ENCODE results near the gene ELK3. TPM values are rescaled to one million over a fixed set of nuclear protein-coding genes. Genes with fewer than 3 reads are reported as not detected.

ELK3 gene
- total and polyA plus RNA-seq, 2 experiments from 2014 or later = 5.5 to 8.3 TPM

GRCh38 chr12:96260644-96261043 is 66.5 kb downstream of the ELK3 start:
- peaks cover 2% of the 10 kb centered on the region for H3K27me3 Mint-ChIP-seq (ENCODE audit: insufficient read depth, low read depth, poor library complexity)
- Histone ChIP-seq H2AFZ (no peak overlapping the region), H3K9me2 (ENCODE audit: insufficient read depth) (0 out of 2 replicates have a peak, but pooled peaks cover 4% of the 10 kb centered on the region), H4K20me1 (replicated peaks; ENCODE audit: insufficient read depth) (no peaks in the 10 kb centered on the region), H3K27ac (ENCODE audit: low read depth) (no peak overlapping the region), H3F3A (replicated peaks; ENCODE audit: low read depth) (no peaks in the 10 kb centered on the region), H3K4me2 (no peak overlapping the region), H3K36me3 (ENCODE audit: insufficient read depth) (peaks cover 5% of the 10 kb centered on the region; the same call in 1 of the 2 replicates), H3K4me1 (ENCODE audit: insufficient read depth) (no peaks in the 10 kb centered on the region), H3K79me2 (replicated peaks; ENCODE audit: insufficient read depth) (no peaks in the 10 kb centered on the region), H3K4me3 (no peak overlapping the region), H3K27me3 (ENCODE audit: insufficient read depth) (no peaks in the 10 kb centered on the region)
- H3K4me3 Mint-ChIP-seq = no peak overlapping the region
- no peak overlapping the region for H3K27ac Mint-ChIP-seq
- ATAC-seq (no peak), DNase-seq (ENCODE audit: low spot score) (no peak)
- peaks cover 7% of the 10 kb centered on the region; the same call in 2 of the 3 replicates for H3K4me1 Mint-ChIP-seq
- TF ChIP-seq ETS1 (IDR thresholded peaks at IDR 0.05) = no peak
- no peak for TF ChIP-seq JUNB (IDR thresholded peaks at IDR 0.05; ENCODE audit: unreplicated experiment)
- no peak for TF ChIP-seq STAT1 (IDR thresholded peaks at IDR 0.05; ENCODE audit: unreplicated experiment)
- no peak for TF ChIP-seq EZH2phosphoT487 (IDR thresholded peaks at IDR 0.05; ENCODE audit: unreplicated experiment)
- no peak for TF ChIP-seq ZNF114 (CRISPR knock-in tag; IDR thresholded peaks at IDR 0.05)
- TF ChIP-seq CREB1 (CRISPR knock-in tag; IDR thresholded peaks at IDR 0.05; ENCODE audit: low read depth) = no peak
- no peak for TF ChIP-seq REST (IDR thresholded peaks at IDR 0.05; ENCODE audit: unreplicated experiment)
- no peak for TF ChIP-seq EZH2 (IDR thresholded peaks at IDR 0.05; ENCODE audit: low read depth, unreplicated experiment)
- no peak for TF ChIP-seq ZNF462 (CRISPR knock-in tag; IDR thresholded peaks at IDR 0.05)
- TF ChIP-seq POLR2AphosphoS5 (IDR thresholded peaks at IDR 0.05; ENCODE audit: low read depth) = no peak
- TF ChIP-seq NANOG (IDR thresholded peaks at IDR 0.05; ENCODE audit: borderline replicate concordance) = no peak
- TF ChIP-seq ZNF331 (CRISPR knock-in tag; IDR thresholded peaks at IDR 0.05; ENCODE audit: low read depth) = no peak
- peaks cover 16% of the 10 kb centered on the region; the same call in 2 of the 3 replicates for H3K36me3 Mint-ChIP-seq (ENCODE audit: low read depth)
- no peaks in the 10 kb centered on the region for H3K9me3 Mint-ChIP-seq

Measured in GM23338 (cell line).